Coronary artery (tissue), 2 donors: ENCODE results near the gene NUP210.

ENCODE experiments used
- DNase-seq: peaks from one replicate; pipeline ENCODE4 v3.0.0-alpha.2; 2017; ENCODE audit warnings: low spot score
- H3K27ac ChIP-seq, 2 donors: fragments of 200-600 bp; sonication (generic); one replicate each; pipeline ENCODE4 v1.5.1; 2016 to 2019
- H3K4me3 ChIP-seq: fragments of 200-600 bp; sonication (generic); 2 replicates; pipeline ENCODE4 v1.5.1; 2016; ENCODE audit warnings: mild to moderate bottlenecking, moderate library complexity
- CTCF ChIP-seq: fragments of 200-600 bp; sonication (generic); IDR thresholded peaks from one replicate; pipeline ENCODE4 v1.5.1; 2019; ENCODE audit warnings: antibody characterized with exemption

NUP210 gene

GRCh38 chr3:13322324-13322723 lies 97.8 kb downstream of the NUP210 start:
- TF ChIP-seq CTCF = no peak
- no peak overlapping the region for H3K4me3 ChIP-seq
- no peak for DNase-seq
- no peak overlapping the region for H3K27ac ChIP-seq

- no peak overlapping the region for H3K4me3 ChIP-seq
- H3K27ac ChIP-seq = no peak overlapping the region
- TF ChIP-seq CTCF = no peak
- no peak for DNase-seq
These were observed 100.4 kb downstream of the NUP210 start for GRCh38 chr3:13319564-13320220.

GRCh38 chr3:13318626-13319470 lies 101.3 kb downstream of the NUP210 start:
- Histone ChIP-seq H3K4me3 (no peak overlapping the region), H3K27ac (no peak overlapping the region)
- DNase-seq = no peak
- no peak for TF ChIP-seq CTCF

GRCh38 chr3:13317596-13318320 lies 102.4 kb downstream of the NUP210 start:
- no peak for TF ChIP-seq CTCF
- DNase-seq = no peak
- H3K27ac ChIP-seq = no peak overlapping the region
- H3K4me3 ChIP-seq = no peak overlapping the region

GRCh38 chr3:13316603-13317002 lies 103.5 kb downstream of the NUP210 start:
- DNase-seq = no peak
- no peak for TF ChIP-seq CTCF
- no peak overlapping the region for H3K4me3 ChIP-seq
- no peak overlapping the region for H3K27ac ChIP-seq

- DNase-seq = no peak
- Histone ChIP-seq H3K4me3 (no peak overlapping the region), H3K27ac (no peak overlapping the region)
- TF ChIP-seq CTCF = no peak
These were observed 105.2 kb downstream of the NUP210 start for GRCh38 chr3:13314877-13315276.
